Liver (tissue), 9 donors: ENCODE results near the gene CTNNA2. TPM values are rescaled to one million over a fixed set of nuclear protein-coding genes. Genes with fewer than 3 reads are reported as not detected.

Experiments used
- DNase-seq: peaks from one replicate; pipeline ENCODE4 v3.0.0-alpha.2; 2017; ENCODE audit warnings: low spot score
- H3K27ac ChIP-seq, 2 donors: one replicate each; pipeline ENCODE4 v1.7.0; 2013; ENCODE audit warnings: inconsistent platforms in 2 of 2, low read length in 2 of 2, control low read depth in 1 of 2, low read depth in 1 of 2, mild to moderate bottlenecking in 1 of 2
- H3K27me3 ChIP-seq, 4 donors: one replicate each; pipeline versions ENCODE4 v1.6.1 to v1.7.0; 2013; ENCODE audit warnings: low read length in 3 of 4, inconsistent platforms in 1 of 4, mild to moderate bottlenecking in 1 of 4, moderate library complexity in 1 of 4; ENCODE audit not compliant: control insufficient read depth in 4 of 4, insufficient read depth in 4 of 4
- H3K36me3 ChIP-seq, 4 donors: one replicate each; pipeline versions ENCODE4 v1.6.1 to v1.7.0; 2013; ENCODE audit warnings: low read length in 3 of 4, mild to moderate bottlenecking in 3 of 4, low read depth in 1 of 4, moderate library complexity in 1 of 4; ENCODE audit not compliant: control insufficient read depth in 4 of 4, insufficient read depth in 3 of 4
- H3K4me1 ChIP-seq, 4 donors: one replicate each; pipeline versions ENCODE4 v1.6.1 to v1.7.0; 2013; ENCODE audit warnings: low read length in 3 of 4, mild to moderate bottlenecking in 3 of 4, moderate library complexity in 1 of 4; ENCODE audit not compliant: control insufficient read depth in 4 of 4, insufficient read depth in 4 of 4
- H3K4me3 ChIP-seq, 3 donors: one replicate each; pipeline versions ENCODE4 v1.6.1 to v1.7.0; 2013; ENCODE audit warnings: low read length in 3 of 3, control low read depth in 1 of 3, low read depth in 1 of 3, mild to moderate bottlenecking in 1 of 3
- H3K9ac ChIP-seq, 2 donors: one replicate each; pipeline ENCODE4 v1.7.0; 2013; ENCODE audit warnings: low read length in 2 of 2, mild to moderate bottlenecking in 2 of 2, moderate library complexity in 2 of 2, control low read depth in 1 of 2, low read depth in 1 of 2
- H3K9me3 ChIP-seq, 4 donors: one replicate each; pipeline versions ENCODE4 v1.6.1 to v1.7.0; 2013; ENCODE audit warnings: low read length in 3 of 4; ENCODE audit not compliant: control insufficient read depth in 4 of 4
- EGR1 ChIP-seq, 2 donors: IDR thresholded peaks; 2 replicates each; pipeline ENCODE4 v1.6.1; 2016 to 2018; ENCODE audit warnings: antibody characterized with exemption in 2 of 2, low read depth in 2 of 2
- FOXA1 ChIP-seq: IDR thresholded peaks from 2 replicates; pipeline ENCODE4 v1.6.1; 2016; ENCODE audit warnings: antibody characterized with exemption
- FOXA2 ChIP-seq: IDR thresholded peaks from 2 replicates; pipeline ENCODE4 v1.6.1; 2016; ENCODE audit warnings: antibody characterized with exemption
- GABPA ChIP-seq, 2 donors: IDR thresholded peaks in 1 of 2; conservative IDR thresholded peaks in 1 of 2; 2 replicates each; pipeline ENCODE4 v1.6.1; 2016; ENCODE audit warnings: antibody characterized with exemption in 2 of 2, mild to moderate bottlenecking in 1 of 2, moderate library complexity in 1 of 2
- HNF4A ChIP-seq, 2 donors: conservative IDR thresholded peaks; 2 replicates each; pipeline ENCODE4 v1.6.1; 2016; ENCODE audit warnings: antibody characterized with exemption in 2 of 2, mild to moderate bottlenecking in 2 of 2
- HNF4G ChIP-seq: IDR thresholded peaks from 2 replicates; pipeline ENCODE4 v1.6.1; 2016; ENCODE audit warnings: antibody characterized with exemption
- JUND ChIP-seq, 2 donors: IDR thresholded peaks; 2 replicates each; pipeline ENCODE4 v1.6.1; 2016; ENCODE audit warnings: antibody characterized with exemption in 2 of 2
- NR2F2 ChIP-seq: IDR thresholded peaks from 2 replicates; pipeline ENCODE4 v1.6.1; 2016; ENCODE audit warnings: antibody characterized with exemption
- RAD21 ChIP-seq, 2 donors: IDR thresholded peaks; 2 replicates each; pipeline ENCODE4 v1.6.1; 2016; ENCODE audit warnings: antibody characterized with exemption in 2 of 2, mild to moderate bottlenecking in 2 of 2
- RXRA ChIP-seq, 2 donors: IDR thresholded peaks; 2 replicates each; pipeline ENCODE4 v1.6.1; 2017 to 2018; ENCODE audit warnings: antibody characterized with exemption in 2 of 2, mild to moderate bottlenecking in 1 of 2
- SP1 ChIP-seq: IDR thresholded peaks from 2 replicates; pipeline ENCODE4 v1.6.1; 2018; ENCODE audit warnings: antibody characterized with exemption, mild to moderate bottlenecking
- TAF1 ChIP-seq: conservative IDR thresholded peaks from 2 replicates; pipeline ENCODE4 v1.6.1; 2016; ENCODE audit warnings: antibody characterized with exemption, mild to moderate bottlenecking
- YY1 ChIP-seq: IDR thresholded peaks from 2 replicates; pipeline ENCODE4 v1.6.1; 2016; ENCODE audit warnings: antibody characterized with exemption, mild to moderate bottlenecking
- WGBS: extraction: QIAGEN DNeasy Blood & Tissue Kit; methylation state at CpG from one replicate; pipeline ENCODE4 v1.1.7; 2013; 5-methylcytosine and 5-hydroxymethylcytosine counted together
- polyA plus RNA-seq, 2 donors: library from polyadenylated mRNA; stranded (reverse) in 1 of 2; unstranded in 1 of 2; fragments of 200-250 nt in 1 of 2; fragments of >200 nt in 1 of 2; fragmentation: Nextera tagmentation in 1 of 2; extraction: Ambion mirVana in 1 of 2; gene quantifications; one replicate each; pipeline versions ENCODE4 v1.2.1 to v1.2.3, GENCODE V29; 2013 to 2015
- total RNA-seq, 2 donors: library from RNA; depleted of rRNA; stranded (reverse); fragments of >200 nt; gene quantifications; one replicate each; pipeline ENCODE4 v1.2.3, GENCODE V29; 2014
- TF ChIP-seq, protein P1 (sequence below): IDR thresholded peaks from 2 replicates; pipeline ENCODE4 v1.6.1; 2016; ENCODE audit warnings: antibody characterized with exemption
- TF ChIP-seq, protein P2 (sequence below): IDR thresholded peaks from 2 replicates; pipeline ENCODE4 v1.6.1; 2016; ENCODE audit warnings: antibody characterized with exemption, mild to moderate bottlenecking
- TF ChIP-seq, protein P3 (sequence below): IDR thresholded peaks from 2 replicates; pipeline ENCODE4 v1.6.1; 2016; ENCODE audit warnings: antibody characterized with exemption
- TF ChIP-seq, protein P4 (sequence below): fragments of 150-350 bp; IDR thresholded peaks from 2 replicates; pipeline ENCODE4 v1.5.1; 2017; ENCODE audit warnings: improper control_type of control experiment, low read depth, low read length; ENCODE audit not compliant: missing input control
- TF ChIP-seq, protein P5 (sequence below): IDR thresholded peaks from 2 replicates; pipeline ENCODE4 v1.6.1; 2016; ENCODE audit warnings: antibody characterized with exemption
- donor health status: healthy.
- donor health status: healthy.
- donor health status: healthy.
- donor health status: healthy.
- donor health status: healthy.

CTNNA2 gene
- total and polyA plus RNA-seq, 4 donors: 0.05 TPM; not detected in 3

DNA sequence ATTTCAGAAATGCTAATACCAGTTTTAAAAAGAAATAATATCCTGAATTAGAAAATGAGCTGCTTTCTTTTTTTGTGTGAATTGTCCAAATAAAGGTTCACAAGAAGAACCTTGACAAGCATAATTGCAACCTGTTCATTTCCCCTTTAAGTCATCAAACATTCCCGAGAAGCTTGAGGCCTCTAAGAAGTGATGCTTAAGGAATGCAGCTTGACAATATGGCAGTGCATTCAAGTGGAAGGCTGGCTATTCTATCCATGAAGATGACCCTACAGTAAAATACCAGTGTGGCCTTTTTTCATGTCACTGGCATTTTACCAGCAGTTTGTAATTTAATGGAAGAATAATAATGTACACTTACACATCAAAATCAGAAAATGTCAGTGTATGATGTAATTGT lies 216.7 kb downstream of the CTNNA2 start:
- no peaks in the 10 kb centered on the region for H3K27me3 ChIP-seq

DNA sequence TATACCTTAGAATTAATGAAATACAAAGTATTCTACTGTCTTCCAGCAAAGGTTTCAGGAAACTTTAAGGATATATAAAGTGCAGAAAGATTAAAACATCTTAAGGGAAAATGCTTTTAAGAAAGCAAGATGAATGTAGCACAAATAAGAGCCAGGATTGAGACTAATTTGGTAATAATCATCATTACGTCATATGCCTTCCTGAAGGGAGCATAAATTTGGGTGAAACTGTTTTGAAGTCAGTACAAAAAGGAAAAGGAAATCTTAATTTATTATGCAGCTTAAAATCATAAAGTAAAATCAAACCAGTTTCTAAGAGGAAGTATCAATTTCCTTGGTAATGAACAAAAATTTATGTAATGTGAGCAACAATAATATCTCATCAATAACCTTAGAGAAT lies 221.7 kb downstream of the CTNNA2 start:
- no peak overlapping the region for H3K9ac ChIP-seq
- H3K27me3 ChIP-seq: no peaks in the 10 kb centered on the region
- H3K4me1 ChIP-seq: no peaks in the 10 kb centered on the region
- no peaks in the 10 kb centered on the region for H3K36me3 ChIP-seq
- no peak for DNase-seq
- 61% methylated on average over 1 of the region's 1 CpG for WGBS
- no peak overlapping the region for H3K4me3 ChIP-seq
- H3K9me3 ChIP-seq: no peaks in the 10 kb centered on the region
- H3K27ac ChIP-seq: no peak overlapping the region
- no peak for TF ChIP-seq FOXA2

More for the DNA sequence above, 216.7 kb downstream of the CTNNA2 start:
- 70% methylated on average over 1 of the region's 1 CpG for whole genome bisulfite sequencing
- Histone ChIP-seq H3K4me1 (no peaks in the 10 kb centered on the region), H3K36me3 (no peaks in the 10 kb centered on the region), H3K9me3 (no peaks in the 10 kb centered on the region), H3K9ac (no peak overlapping the region), H3K27ac (no peak overlapping the region), H3K4me3 (no peak overlapping the region)
- no peak for DNase-seq
- TF ChIP-seq, protein P1, sequence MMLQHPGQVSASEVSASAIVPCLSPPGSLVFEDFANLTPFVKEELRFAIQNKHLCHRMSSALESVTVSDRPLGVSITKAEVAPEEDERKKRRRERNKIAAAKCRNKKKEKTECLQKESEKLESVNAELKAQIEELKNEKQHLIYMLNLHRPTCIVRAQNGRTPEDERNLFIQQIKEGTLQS: no peak
- no peak for TF ChIP-seq FOXA2
- TF ChIP-seq GABPA (IDR thresholded peaks at IDR 0.05 in 1 of 2, conservative IDR thresholded peaks at IDR 0.05 in 1 of 2): no peak
- no peak for TF ChIP-seq HNF4G
- TF ChIP-seq EGR1 (IDR thresholded peaks at IDR 0.05; ENCODE audit: low read depth in 2 of 2): no peak
- TF ChIP-seq, protein P2, sequence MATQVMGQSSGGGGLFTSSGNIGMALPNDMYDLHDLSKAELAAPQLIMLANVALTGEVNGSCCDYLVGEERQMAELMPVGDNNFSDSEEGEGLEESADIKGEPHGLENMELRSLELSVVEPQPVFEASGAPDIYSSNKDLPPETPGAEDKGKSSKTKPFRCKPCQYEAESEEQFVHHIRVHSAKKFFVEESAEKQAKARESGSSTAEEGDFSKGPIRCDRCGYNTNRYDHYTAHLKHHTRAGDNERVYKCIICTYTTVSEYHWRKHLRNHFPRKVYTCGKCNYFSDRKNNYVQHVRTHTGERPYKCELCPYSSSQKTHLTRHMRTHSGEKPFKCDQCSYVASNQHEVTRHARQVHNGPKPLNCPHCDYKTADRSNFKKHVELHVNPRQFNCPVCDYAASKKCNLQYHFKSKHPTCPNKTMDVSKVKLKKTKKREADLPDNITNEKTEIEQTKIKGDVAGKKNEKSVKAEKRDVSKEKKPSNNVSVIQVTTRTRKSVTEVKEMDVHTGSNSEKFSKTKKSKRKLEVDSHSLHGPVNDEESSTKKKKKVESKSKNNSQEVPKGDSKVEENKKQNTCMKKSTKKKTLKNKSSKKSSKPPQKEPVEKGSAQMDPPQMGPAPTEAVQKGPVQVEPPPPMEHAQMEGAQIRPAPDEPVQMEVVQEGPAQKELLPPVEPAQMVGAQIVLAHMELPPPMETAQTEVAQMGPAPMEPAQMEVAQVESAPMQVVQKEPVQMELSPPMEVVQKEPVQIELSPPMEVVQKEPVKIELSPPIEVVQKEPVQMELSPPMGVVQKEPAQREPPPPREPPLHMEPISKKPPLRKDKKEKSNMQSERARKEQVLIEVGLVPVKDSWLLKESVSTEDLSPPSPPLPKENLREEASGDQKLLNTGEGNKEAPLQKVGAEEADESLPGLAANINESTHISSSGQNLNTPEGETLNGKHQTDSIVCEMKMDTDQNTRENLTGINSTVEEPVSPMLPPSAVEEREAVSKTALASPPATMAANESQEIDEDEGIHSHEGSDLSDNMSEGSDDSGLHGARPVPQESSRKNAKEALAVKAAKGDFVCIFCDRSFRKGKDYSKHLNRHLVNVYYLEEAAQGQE: no peak
- TF ChIP-seq JUND (IDR thresholded peaks at IDR 0.05): no peak
- no peak for TF ChIP-seq HNF4A (conservative IDR thresholded peaks at IDR 0.05)
- no peak for TF ChIP-seq SP1
- TF ChIP-seq, protein P3, sequence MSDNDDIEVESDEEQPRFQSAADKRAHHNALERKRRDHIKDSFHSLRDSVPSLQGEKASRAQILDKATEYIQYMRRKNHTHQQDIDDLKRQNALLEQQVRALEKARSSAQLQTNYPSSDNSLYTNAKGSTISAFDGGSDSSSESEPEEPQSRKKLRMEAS: no peak
- no peak for TF ChIP-seq FOXA1
- no peak for TF ChIP-seq RAD21 (IDR thresholded peaks at IDR 0.05)
- TF ChIP-seq, protein P4, sequence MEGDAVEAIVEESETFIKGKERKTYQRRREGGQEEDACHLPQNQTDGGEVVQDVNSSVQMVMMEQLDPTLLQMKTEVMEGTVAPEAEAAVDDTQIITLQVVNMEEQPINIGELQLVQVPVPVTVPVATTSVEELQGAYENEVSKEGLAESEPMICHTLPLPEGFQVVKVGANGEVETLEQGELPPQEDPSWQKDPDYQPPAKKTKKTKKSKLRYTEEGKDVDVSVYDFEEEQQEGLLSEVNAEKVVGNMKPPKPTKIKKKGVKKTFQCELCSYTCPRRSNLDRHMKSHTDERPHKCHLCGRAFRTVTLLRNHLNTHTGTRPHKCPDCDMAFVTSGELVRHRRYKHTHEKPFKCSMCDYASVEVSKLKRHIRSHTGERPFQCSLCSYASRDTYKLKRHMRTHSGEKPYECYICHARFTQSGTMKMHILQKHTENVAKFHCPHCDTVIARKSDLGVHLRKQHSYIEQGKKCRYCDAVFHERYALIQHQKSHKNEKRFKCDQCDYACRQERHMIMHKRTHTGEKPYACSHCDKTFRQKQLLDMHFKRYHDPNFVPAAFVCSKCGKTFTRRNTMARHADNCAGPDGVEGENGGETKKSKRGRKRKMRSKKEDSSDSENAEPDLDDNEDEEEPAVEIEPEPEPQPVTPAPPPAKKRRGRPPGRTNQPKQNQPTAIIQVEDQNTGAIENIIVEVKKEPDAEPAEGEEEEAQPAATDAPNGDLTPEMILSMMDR: no peak
- TF ChIP-seq RXRA (IDR thresholded peaks at IDR 0.05): no peak
- TF ChIP-seq, protein P5, sequence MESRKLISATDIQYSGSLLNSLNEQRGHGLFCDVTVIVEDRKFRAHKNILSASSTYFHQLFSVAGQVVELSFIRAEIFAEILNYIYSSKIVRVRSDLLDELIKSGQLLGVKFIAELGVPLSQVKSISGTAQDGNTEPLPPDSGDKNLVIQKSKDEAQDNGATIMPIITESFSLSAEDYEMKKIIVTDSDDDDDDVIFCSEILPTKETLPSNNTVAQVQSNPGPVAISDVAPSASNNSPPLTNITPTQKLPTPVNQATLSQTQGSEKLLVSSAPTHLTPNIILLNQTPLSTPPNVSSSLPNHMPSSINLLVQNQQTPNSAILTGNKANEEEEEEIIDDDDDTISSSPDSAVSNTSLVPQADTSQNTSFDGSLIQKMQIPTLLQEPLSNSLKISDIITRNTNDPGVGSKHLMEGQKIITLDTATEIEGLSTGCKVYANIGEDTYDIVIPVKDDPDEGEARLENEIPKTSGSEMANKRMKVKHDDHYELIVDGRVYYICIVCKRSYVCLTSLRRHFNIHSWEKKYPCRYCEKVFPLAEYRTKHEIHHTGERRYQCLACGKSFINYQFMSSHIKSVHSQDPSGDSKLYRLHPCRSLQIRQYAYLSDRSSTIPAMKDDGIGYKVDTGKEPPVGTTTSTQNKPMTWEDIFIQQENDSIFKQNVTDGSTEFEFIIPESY: no peak
- no peak for TF ChIP-seq YY1
- no peak for TF ChIP-seq TAF1
- TF ChIP-seq NR2F2: no peak
